Liver (tissue), 9 donors: ENCODE data around the gene TFF2. TPM values are rescaled to one million over a fixed set of nuclear protein-coding genes. Genes with fewer than 3 reads are reported as not detected.

Experiments
- DNase-seq: peaks from one replicate; pipeline ENCODE4 v3.0.0-alpha.2; 2017; ENCODE audit warnings: low spot score
- H3K27ac ChIP-seq, 2 donors: one replicate each; pipeline ENCODE4 v1.7.0; 2013; ENCODE audit warnings: inconsistent platforms in 2 of 2, low read length in 2 of 2, control low read depth in 1 of 2, low read depth in 1 of 2, mild to moderate bottlenecking in 1 of 2
- H3K27me3 ChIP-seq, 4 donors: one replicate each; pipeline versions ENCODE4 v1.6.1 to v1.7.0; 2013; ENCODE audit warnings: low read length in 3 of 4, inconsistent platforms in 1 of 4, mild to moderate bottlenecking in 1 of 4, moderate library complexity in 1 of 4; ENCODE audit not compliant: control insufficient read depth in 4 of 4, insufficient read depth in 4 of 4
- H3K36me3 ChIP-seq, 4 donors: one replicate each; pipeline versions ENCODE4 v1.6.1 to v1.7.0; 2013; ENCODE audit warnings: low read length in 3 of 4, mild to moderate bottlenecking in 3 of 4, low read depth in 1 of 4, moderate library complexity in 1 of 4; ENCODE audit not compliant: control insufficient read depth in 4 of 4, insufficient read depth in 3 of 4
- H3K4me1 ChIP-seq, 4 donors: one replicate each; pipeline versions ENCODE4 v1.6.1 to v1.7.0; 2013; ENCODE audit warnings: low read length in 3 of 4, mild to moderate bottlenecking in 3 of 4, moderate library complexity in 1 of 4; ENCODE audit not compliant: control insufficient read depth in 4 of 4, insufficient read depth in 4 of 4
- H3K4me3 ChIP-seq, 3 donors: one replicate each; pipeline versions ENCODE4 v1.6.1 to v1.7.0; 2013; ENCODE audit warnings: low read length in 3 of 3, control low read depth in 1 of 3, low read depth in 1 of 3, mild to moderate bottlenecking in 1 of 3
- H3K9ac ChIP-seq, 2 donors: one replicate each; pipeline ENCODE4 v1.7.0; 2013; ENCODE audit warnings: low read length in 2 of 2, mild to moderate bottlenecking in 2 of 2, moderate library complexity in 2 of 2, control low read depth in 1 of 2, low read depth in 1 of 2
- H3K9me3 ChIP-seq, 4 donors: one replicate each; pipeline versions ENCODE4 v1.6.1 to v1.7.0; 2013; ENCODE audit warnings: low read length in 3 of 4; ENCODE audit not compliant: control insufficient read depth in 4 of 4
- ATF3 ChIP-seq: IDR thresholded peaks from 2 replicates; pipeline ENCODE4 v1.6.1; 2016; ENCODE audit warnings: antibody characterized with exemption
- CTCF ChIP-seq: fragments of 150-350 bp; IDR thresholded peaks from 2 replicates; pipeline ENCODE4 v1.5.1; 2017; ENCODE audit warnings: improper control_type of control experiment, low read depth, low read length; ENCODE audit not compliant: missing input control
- FOXA1 ChIP-seq: IDR thresholded peaks from 2 replicates; pipeline ENCODE4 v1.6.1; 2016; ENCODE audit warnings: antibody characterized with exemption
- GABPA ChIP-seq, 2 donors: IDR thresholded peaks in 1 of 2; conservative IDR thresholded peaks in 1 of 2; 2 replicates each; pipeline ENCODE4 v1.6.1; 2016; ENCODE audit warnings: antibody characterized with exemption in 2 of 2, mild to moderate bottlenecking in 1 of 2, moderate library complexity in 1 of 2
- HNF4A ChIP-seq, 2 donors: conservative IDR thresholded peaks; 2 replicates each; pipeline ENCODE4 v1.6.1; 2016; ENCODE audit warnings: antibody characterized with exemption in 2 of 2, mild to moderate bottlenecking in 2 of 2
- MAX ChIP-seq: IDR thresholded peaks from 2 replicates; pipeline ENCODE4 v1.6.1; 2016; ENCODE audit warnings: antibody characterized with exemption
- NR2F2 ChIP-seq: IDR thresholded peaks from 2 replicates; pipeline ENCODE4 v1.6.1; 2016; ENCODE audit warnings: antibody characterized with exemption
- RAD21 ChIP-seq, 2 donors: IDR thresholded peaks; 2 replicates each; pipeline ENCODE4 v1.6.1; 2016; ENCODE audit warnings: antibody characterized with exemption in 2 of 2, mild to moderate bottlenecking in 2 of 2
- REST ChIP-seq: IDR thresholded peaks from 2 replicates; pipeline ENCODE4 v1.6.1; 2016; ENCODE audit warnings: antibody characterized with exemption, mild to moderate bottlenecking
- RXRA ChIP-seq, 2 donors: IDR thresholded peaks; 2 replicates each; pipeline ENCODE4 v1.6.1; 2017 to 2018; ENCODE audit warnings: antibody characterized with exemption in 2 of 2, mild to moderate bottlenecking in 1 of 2
- SP1 ChIP-seq: IDR thresholded peaks from 2 replicates; pipeline ENCODE4 v1.6.1; 2018; ENCODE audit warnings: antibody characterized with exemption, mild to moderate bottlenecking
- TAF1 ChIP-seq: conservative IDR thresholded peaks from 2 replicates; pipeline ENCODE4 v1.6.1; 2016; ENCODE audit warnings: antibody characterized with exemption, mild to moderate bottlenecking
- YY1 ChIP-seq: IDR thresholded peaks from 2 replicates; pipeline ENCODE4 v1.6.1; 2016; ENCODE audit warnings: antibody characterized with exemption, mild to moderate bottlenecking
- ZBTB33 ChIP-seq: IDR thresholded peaks from 2 replicates; pipeline ENCODE4 v1.6.1; 2016; ENCODE audit warnings: antibody characterized with exemption
- WGBS: extraction: QIAGEN DNeasy Blood & Tissue Kit; methylation state at CpG from one replicate; pipeline ENCODE4 v1.1.7; 2013; 5-methylcytosine and 5-hydroxymethylcytosine counted together
- polyA plus RNA-seq, 2 donors: library from polyadenylated mRNA; stranded (reverse) in 1 of 2; unstranded in 1 of 2; fragments of 200-250 nt in 1 of 2; fragments of >200 nt in 1 of 2; fragmentation: Nextera tagmentation in 1 of 2; extraction: Ambion mirVana in 1 of 2; gene quantifications; one replicate each; pipeline versions ENCODE4 v1.2.1 to v1.2.3, GENCODE V29; 2013 to 2015
- total RNA-seq, 2 donors: library from RNA; depleted of rRNA; stranded (reverse); fragments of >200 nt; gene quantifications; one replicate each; pipeline ENCODE4 v1.2.3, GENCODE V29; 2014
- donor health status: healthy.
- donor health status: healthy.
- donor health status: healthy.
- donor health status: healthy.
- donor health status: healthy.

The TFF2 gene
- total and polyA plus RNA-seq, 4 donors, result 1.0 TPM; not detected in 3

GRCh38 chr21:42340187-42341050, 10.4 kb downstream of the TFF2 start (continued):
- TF ChIP-seq FOXA1, result no peak
- TF ChIP-seq TAF1, result no peak
- no peak for TF ChIP-seq SP1
- TF ChIP-seq MAX, result no peak
- no peak for TF ChIP-seq ATF3
- no peak for TF ChIP-seq YY1

GRCh38 chr21:42338729-42339715, 11.8 kb downstream of the TFF2 start:
- H3K9me3 ChIP-seq, result no peaks in the 10 kb centered on the region
- H3K4me3 ChIP-seq, result no peak overlapping the region
- no peak for TF ChIP-seq RXRA (IDR thresholded peaks at IDR 0.05)
- no peak for TF ChIP-seq REST
- H3K27ac ChIP-seq, result no peak overlapping the region
- H3K4me1 ChIP-seq, result peaks cover 0 to 5% (median 0%) of the 10 kb centered on the region in 4 donors
- no peaks in the 10 kb centered on the region for H3K36me3 ChIP-seq
- WGBS, result 92% methylated on average over 17 of the region's 17 CpGs
- no peaks in the 10 kb centered on the region for H3K27me3 ChIP-seq
- no peak overlapping the region for H3K9ac ChIP-seq
- DNase-seq, result no peak

GRCh38 chr21:42337830-42338728, 12.7 kb downstream of the TFF2 start:
- TF ChIP-seq HNF4A (conservative IDR thresholded peaks at IDR 0.05), result peak in 1 of 2 donors; percentile 19
- TF ChIP-seq CTCF, result peak; percentile 64
- TF ChIP-seq ZBTB33, result no peak
- peak; percentile 44 for TF ChIP-seq SP1
- no peak for TF ChIP-seq GABPA (IDR thresholded peaks at IDR 0.05 in 1 of 2, conservative IDR thresholded peaks at IDR 0.05 in 1 of 2)
- TF ChIP-seq RXRA (IDR thresholded peaks at IDR 0.05), result peak; percentile 18 to 32
- TF ChIP-seq NR2F2, result peak; percentile 12
- peak; percentile 76 to 86 for TF ChIP-seq RAD21 (IDR thresholded peaks at IDR 0.05)
- no peaks in the 10 kb centered on the region for H3K9me3 ChIP-seq
- 33% methylated on average over 23 of the region's 23 CpGs for WGBS
- DNase-seq, result peak; percentile 61
- H3K9ac ChIP-seq, result no peak overlapping the region
- H3K27me3 ChIP-seq, result no peaks in the 10 kb centered on the region
- H3K4me1 ChIP-seq, result peaks cover 0 to 5% (median 0%) of the 10 kb centered on the region in 4 donors
- no peaks in the 10 kb centered on the region for H3K36me3 ChIP-seq
- no peak overlapping the region for H3K27ac ChIP-seq
- H3K4me3 ChIP-seq, result no peak overlapping the region
